ENCODE results near the gene TBL3.

The TBL3 gene

DNA sequence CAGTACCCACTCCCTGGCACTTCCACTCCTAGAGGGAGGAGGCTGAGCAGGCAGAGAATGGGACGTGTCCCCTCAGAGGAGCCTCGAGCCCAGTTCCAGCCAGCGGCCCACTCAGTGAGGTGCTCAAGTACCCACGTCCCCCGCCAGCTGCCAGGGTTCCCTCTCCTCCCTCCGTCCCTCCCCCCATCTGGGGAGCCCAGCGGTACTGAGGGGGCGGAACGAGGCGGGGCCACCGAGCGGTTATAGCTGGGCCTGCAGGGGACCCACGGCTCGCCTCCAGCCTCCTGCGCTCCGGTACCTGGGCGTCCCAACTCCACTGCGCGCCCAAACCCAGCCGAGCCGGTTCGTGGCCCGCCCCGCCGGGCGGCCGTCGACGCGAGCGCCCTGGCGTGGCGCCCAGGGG lies 47.7 kb downstream of the TBL3 start, which contains the start of gene NPW:
Gene NPW, plus strand, starts transcription at position 268 of the 403 bp plus-strand sequence.
- H3K4me3 Mint-ChIP-seq: peak within 1 kb of the TSS; percentile 69
- peak; percentile 53 for DNase-seq
- H3K27ac Mint-ChIP-seq: no peak within 1 kb of the TSS
- H3K27me3 Mint-ChIP-seq (ENCODE audit: low read depth, poor library complexity): peaks cover 40% of the 10 kb centered on the region
- no peaks in the 10 kb centered on the region for H3K36me3 Mint-ChIP-seq (ENCODE audit: low read depth)
- no peak for TF ChIP-seq CTCF (IDR thresholded peaks at IDR 0.05)
- H3K9me3 Mint-ChIP-seq: no peaks in the 10 kb centered on the region
- peaks cover 30% of the 10 kb centered on the region for H3K4me1 Mint-ChIP-seq

- H3K9me3 Mint-ChIP-seq: no peaks in the 10 kb centered on the region
- H3K27me3 Mint-ChIP-seq (ENCODE audit: low read depth, poor library complexity): peaks cover 40% of the 10 kb centered on the region
- no peaks in the 10 kb centered on the region for H3K36me3 Mint-ChIP-seq (ENCODE audit: low read depth)
- DNase-seq: peak; percentile 79
- TF ChIP-seq CTCF (IDR thresholded peaks at IDR 0.05): no peak
- H3K4me3 Mint-ChIP-seq: peak overlapping the region; percentile 69
- no peak overlapping the region for H3K27ac Mint-ChIP-seq
- peaks cover 31% of the 10 kb centered on the region for H3K4me1 Mint-ChIP-seq
Observed at GRCh38 chr16:2019921-2020831, 48.3 kb downstream of the TBL3 start.

DNA sequence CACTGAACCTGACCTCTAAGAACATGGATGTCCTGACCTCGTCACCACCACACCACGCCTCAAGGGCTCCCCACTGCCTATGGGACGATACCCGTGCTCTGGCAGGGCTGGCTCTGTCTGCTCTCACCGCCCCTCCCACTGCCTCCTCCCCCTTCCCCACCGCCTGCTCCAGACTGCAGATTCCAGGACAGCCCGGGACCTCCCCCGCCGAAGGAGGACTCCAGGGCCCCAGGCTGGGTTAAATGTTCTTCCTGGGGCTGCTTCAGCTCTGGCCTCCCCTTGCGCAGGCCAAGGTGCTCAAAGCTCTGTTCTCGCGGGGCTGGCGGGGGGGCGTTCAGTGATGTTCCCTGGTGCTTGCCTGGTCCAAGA lies 50.9 kb downstream of the TBL3 start:
- Mint-ChIP-seq H3K27me3 (ENCODE audit: low read depth, poor library complexity) (peaks cover 51% of the 10 kb centered on the region), H3K4me1 (peaks cover 30% of the 10 kb centered on the region), H3K36me3 (ENCODE audit: low read depth) (no peaks in the 10 kb centered on the region), H3K4me3 (peak overlapping the region; percentile 70), H3K27ac (peak overlapping the region; percentile 71), H3K9me3 (no peaks in the 10 kb centered on the region)
- DNase-seq: peak; percentile 69
- TF ChIP-seq CTCF (IDR thresholded peaks at IDR 0.05): no peak

GRCh38 chr16:2023092-2024031 lies 51.5 kb downstream of the TBL3 start:
- Mint-ChIP-seq H3K27ac (peak overlapping the region; percentile 85), H3K36me3 (ENCODE audit: low read depth) (no peaks in the 10 kb centered on the region), H3K9me3 (no peaks in the 10 kb centered on the region), H3K4me1 (peaks cover 30% of the 10 kb centered on the region), H3K4me3 (peak overlapping the region; percentile 81), H3K27me3 (ENCODE audit: low read depth, poor library complexity) (peaks cover 53% of the 10 kb centered on the region)
- peak; percentile 95 for TF ChIP-seq CTCF (IDR thresholded peaks at IDR 0.05)
- peak; percentile 99 for DNase-seq

GRCh38 chr16:2024032-2024420 lies 52.2 kb downstream of the TBL3 start:
- Mint-ChIP-seq H3K4me1 (peaks cover 34% of the 10 kb centered on the region), H3K4me3 (peak overlapping the region; percentile 67), H3K9me3 (no peaks in the 10 kb centered on the region), H3K36me3 (ENCODE audit: low read depth) (no peaks in the 10 kb centered on the region), H3K27me3 (ENCODE audit: low read depth, poor library complexity) (peaks cover 54% of the 10 kb centered on the region), H3K27ac (no peak overlapping the region)
- no peak for TF ChIP-seq CTCF (IDR thresholded peaks at IDR 0.05)
- no peak for DNase-seq

Measured in nephron progenitor cell (in vitro differentiated cells).